Common myeloid progenitor, CD34-positive (primary cell): ENCODE data around the gene POU2AF2.
A peak's percentile ranks its signal among the peaks of the same experiment; 100 is the strongest.

Source experiments
- CTCF ChIA-PET: fragments of 350-600 bp; sonication (Branson Sonifier 250); formaldehyde crosslinking; loops from one replicate; lab custom pipeline; 2021; ENCODE audit warnings: antibody characterized with exemption; lab: Charles Lee
- POLR2A ChIA-PET: fragments of 350-600 bp; sonication (Branson Sonifier 250); formaldehyde crosslinking; loops from one replicate; lab custom pipeline; 2021; ENCODE audit warnings: antibody characterized with exemption; lab: Charles Lee
- DNase-seq, 3 donors: peaks; one replicate each; pipeline versions ENCODE4 v3.0.0 to v3.0.0-alpha.2; 2013
- H3K27ac ChIP-seq, 2 experiments: 1 replicate in 1 of 2; 2 replicates in 1 of 2; pipeline ENCODE4 v1.7.0; 2013; ENCODE audit warnings: inconsistent platforms in 2 of 2, low read length in 2 of 2, mild to moderate bottlenecking in 2 of 2, low read depth in 1 of 2, moderate library complexity in 1 of 2; ENCODE audit not compliant: severe bottlenecking in 2 of 2, insufficient read depth in 1 of 2, poor library complexity in 1 of 2
- H3K27me3 ChIP-seq, 5 experiments: replicated peaks in 2 of 5; 1 replicate in 3 of 5; 2 replicates in 2 of 5; pipeline versions ENCODE4 v1.6.1 to v1.7.0; 2013; ENCODE audit warnings: low read length in 4 of 5, mild to moderate bottlenecking in 2 of 5, moderate library complexity in 2 of 5, inconsistent platforms in 1 of 5; ENCODE audit not compliant: insufficient read depth in 5 of 5, control insufficient read depth in 4 of 5
- H3K36me3 ChIP-seq, 4 experiments: 1 replicate in 2 of 4; 2 replicates in 2 of 4; pipeline versions ENCODE4 v1.6.1 to v1.7.0; 2013; ENCODE audit warnings: low read length in 3 of 4, control low read depth in 1 of 4, mild to moderate bottlenecking in 1 of 4; ENCODE audit not compliant: control insufficient read depth in 4 of 4, insufficient read depth in 4 of 4
- H3K4me1 ChIP-seq, 4 experiments: 1 replicate in 3 of 4; 2 replicates in 1 of 4; pipeline versions ENCODE4 v1.6.1 to v1.7.1; 2013; ENCODE audit warnings: low read length in 3 of 4, mild to moderate bottlenecking in 3 of 4, control low read depth in 1 of 4, inconsistent platforms in 1 of 4, moderate library complexity in 1 of 4; ENCODE audit not compliant: control insufficient read depth in 4 of 4, insufficient read depth in 4 of 4; ENCODE audit errors: control extremely low read depth in 1 of 4
- H3K4me3 ChIP-seq, 7 experiments: 1 replicate in 4 of 7; 2 replicates in 3 of 7; pipeline versions ENCODE4 v1.5.1 to v1.7.0; 2013; ENCODE audit warnings: mild to moderate bottlenecking in 7 of 7, low read length in 6 of 7, moderate library complexity in 6 of 7, inconsistent platforms in 2 of 7, low read depth in 2 of 7, control low read depth in 1 of 7; ENCODE audit not compliant: insufficient read depth in 4 of 7, control insufficient read depth in 1 of 7; ENCODE audit errors: extremely low read depth in 1 of 7
- H3K9me3 ChIP-seq, 5 experiments: 1 replicate in 4 of 5; 2 replicates in 1 of 5; pipeline versions ENCODE4 v1.6.1 to v1.7.1; 2013; ENCODE audit warnings: low read length in 4 of 5, mild to moderate bottlenecking in 2 of 5, inconsistent platforms in 1 of 5, low read depth in 1 of 5, moderate library complexity in 1 of 5; ENCODE audit not compliant: control insufficient read depth in 4 of 5, insufficient read depth in 2 of 5; ENCODE audit errors: control extremely low read depth in 1 of 5
- WGBS: methylation state at CpG from one replicate; pipeline ENCODE4 v1.1.5; 2013; ENCODE audit not compliant: insufficient coverage; 5-methylcytosine and 5-hydroxymethylcytosine counted together

Gene POU2AF2

DNA sequence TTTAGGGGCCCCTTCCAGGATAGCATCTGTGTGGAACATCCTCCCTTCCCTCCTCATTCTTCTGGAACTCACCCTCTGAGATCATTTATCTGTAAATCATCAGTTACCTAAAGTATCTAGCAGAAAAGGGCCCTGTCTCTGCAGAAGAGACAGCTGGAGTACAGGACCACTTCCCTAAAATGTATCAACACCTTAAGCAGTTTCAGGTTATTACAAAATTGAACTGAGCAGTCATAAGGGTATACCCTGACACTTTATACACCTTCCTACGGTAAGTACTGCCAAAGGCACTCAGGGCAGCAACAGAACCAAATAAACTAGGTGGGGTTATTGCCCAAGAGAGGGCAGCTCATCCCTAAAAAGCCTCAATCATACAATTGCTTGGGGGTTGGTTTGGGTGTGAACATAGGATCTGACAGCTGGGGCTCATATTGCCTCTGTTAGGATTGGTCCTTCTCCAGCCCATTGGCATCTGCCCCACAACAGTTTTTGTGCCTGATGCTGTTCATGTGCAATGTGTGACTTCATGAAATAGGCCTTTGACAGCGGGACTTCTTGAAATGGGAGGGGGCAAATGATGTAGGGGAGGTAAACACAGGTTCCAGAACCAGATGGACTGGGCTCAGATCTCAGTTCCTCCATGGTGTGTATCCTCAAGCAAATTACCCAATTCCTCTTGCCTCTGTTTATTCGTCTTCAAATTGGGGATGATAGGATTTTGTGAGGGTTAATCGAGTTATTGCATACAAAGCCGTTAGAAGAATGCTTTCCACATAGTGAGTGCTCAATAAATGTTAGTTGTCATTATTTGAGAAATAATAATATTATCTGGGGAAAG, 55.7 kb downstream of the POU2AF2 start:
- H3K27me3 ChIP-seq: peaks cover 3 to 51% (median 29%) of the 10 kb centered on the region in 5 experiments
- no peak for DNase-seq

DNA sequence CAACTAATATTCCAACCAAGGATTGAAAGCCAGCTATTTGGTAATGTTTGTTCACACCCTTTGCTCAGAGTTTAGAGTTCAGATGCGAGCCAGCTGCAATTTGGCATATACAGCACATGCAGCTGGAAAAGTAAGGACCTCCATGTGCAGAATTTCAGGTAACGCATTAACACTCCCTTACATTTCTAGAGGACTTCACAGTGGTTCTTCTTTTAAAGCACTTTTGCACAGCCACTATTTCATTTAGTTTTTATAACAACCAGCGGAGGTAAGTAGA, 56.3 kb downstream of the POU2AF2 start:
- Histone ChIP-seq H3K4me1 (peaks cover 0 to 15% (median 12%) of the 10 kb centered on the region in 4 experiments), H3K4me3 (no peak overlapping the region), H3K36me3 (no peaks in the 10 kb centered on the region), H3K9me3 (no peaks in the 10 kb centered on the region), H3K27me3 (peaks cover 3 to 51% (median 29%) of the 10 kb centered on the region in 5 experiments), H3K27ac (no peak overlapping the region)
- DNase-seq: no peak
- POLR2A ChIA-PET: no interaction called here
- WGBS: 100% methylated on average over 3 of the region's 3 CpGs
- CTCF ChIA-PET: no interaction called here

More for the DNA sequence above, 55.7 kb downstream of the POU2AF2 start:
- POLR2A ChIA-PET: no interaction called here
- no peaks in the 10 kb centered on the region for H3K9me3 ChIP-seq
- H3K4me3 ChIP-seq: no peak overlapping the region
- H3K4me1 ChIP-seq: peaks cover 0 to 15% (median 12%) of the 10 kb centered on the region in 4 experiments
- CTCF ChIA-PET: interaction anchor here (0.9 kb wide), 1 partner anchor 19 kb away, joined by 3 read pairs; no protein-coding TSS in a partner anchor
- WGBS: 100% methylated on average over 1 of the region's 5 CpGs
- no peaks in the 10 kb centered on the region for H3K36me3 ChIP-seq
- no peak overlapping the region for H3K27ac ChIP-seq

DNA sequence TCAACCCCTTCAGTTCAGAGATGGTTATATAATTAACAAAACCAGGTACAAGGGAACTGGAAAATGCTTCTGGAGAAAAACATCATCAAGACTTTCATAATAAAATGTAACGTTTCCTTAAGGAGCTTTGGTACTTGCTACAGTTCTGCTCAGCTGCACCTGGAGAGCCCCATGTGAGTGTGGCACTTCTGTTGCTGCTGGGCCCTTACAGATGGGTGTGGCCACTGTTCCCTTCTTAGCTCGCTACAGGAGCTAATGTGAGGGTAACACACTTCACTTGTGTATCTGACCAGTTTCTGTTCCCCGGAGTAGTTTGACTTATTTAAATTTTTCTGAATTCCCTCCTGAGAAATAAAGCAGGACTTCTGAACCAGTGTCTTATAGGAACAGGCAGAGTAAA, 56.8 kb downstream of the POU2AF2 start:
- WGBS: 86% methylated on average over 2 of the region's 3 CpGs
- ChIA-PET CTCF (no interaction called here), POLR2A (no interaction called here)
- Histone ChIP-seq H3K27ac (no peak overlapping the region), H3K4me3 (no peak overlapping the region), H3K4me1 (peaks cover 0 to 15% (median 12%) of the 10 kb centered on the region in 4 experiments), H3K36me3 (no peaks in the 10 kb centered on the region), H3K27me3 (peaks cover 3 to 52% (median 25%) of the 10 kb centered on the region in 5 experiments), H3K9me3 (no peaks in the 10 kb centered on the region)
- no peak for DNase-seq

DNA sequence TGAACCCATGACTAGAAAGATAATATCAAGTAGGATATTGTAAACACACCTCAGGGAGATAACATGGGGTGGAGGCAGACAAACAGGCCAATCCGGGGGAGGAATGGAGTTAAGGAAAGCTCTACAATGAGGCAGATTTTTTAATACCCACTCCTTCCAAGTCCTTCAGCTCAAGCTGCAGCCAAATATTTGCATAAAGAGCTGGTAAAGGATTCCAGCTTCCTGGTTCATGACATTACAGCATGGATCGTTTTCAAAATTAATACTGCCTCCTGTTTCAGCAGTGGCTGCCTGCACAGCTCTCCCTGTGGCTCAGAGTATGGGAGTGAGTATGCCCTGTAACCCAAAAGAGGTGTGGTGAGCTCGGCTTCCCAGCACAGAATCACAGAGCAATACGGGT, 57.9 kb downstream of the POU2AF2 start:
- peaks cover 0 to 13% (median 12%) of the 10 kb centered on the region in 4 experiments for H3K4me1 ChIP-seq
- DNase-seq: no peak
- no peak overlapping the region for H3K4me3 ChIP-seq
- H3K27ac ChIP-seq: no peak overlapping the region
- peaks cover 3 to 48% (median 19%) of the 10 kb centered on the region in 5 experiments for H3K27me3 ChIP-seq
- 74% methylated on average over 2 of the region's 4 CpGs for WGBS
- no peaks in the 10 kb centered on the region for H3K9me3 ChIP-seq
- ChIA-PET POLR2A (no interaction called here), CTCF (interaction anchor here (0.6 to 1.4 kb wide), 2 partner anchors 120 to 125 kb away, joined by 3 to 4 read pairs; no protein-coding TSS in a partner anchor)
- no peaks in the 10 kb centered on the region for H3K36me3 ChIP-seq

DNA sequence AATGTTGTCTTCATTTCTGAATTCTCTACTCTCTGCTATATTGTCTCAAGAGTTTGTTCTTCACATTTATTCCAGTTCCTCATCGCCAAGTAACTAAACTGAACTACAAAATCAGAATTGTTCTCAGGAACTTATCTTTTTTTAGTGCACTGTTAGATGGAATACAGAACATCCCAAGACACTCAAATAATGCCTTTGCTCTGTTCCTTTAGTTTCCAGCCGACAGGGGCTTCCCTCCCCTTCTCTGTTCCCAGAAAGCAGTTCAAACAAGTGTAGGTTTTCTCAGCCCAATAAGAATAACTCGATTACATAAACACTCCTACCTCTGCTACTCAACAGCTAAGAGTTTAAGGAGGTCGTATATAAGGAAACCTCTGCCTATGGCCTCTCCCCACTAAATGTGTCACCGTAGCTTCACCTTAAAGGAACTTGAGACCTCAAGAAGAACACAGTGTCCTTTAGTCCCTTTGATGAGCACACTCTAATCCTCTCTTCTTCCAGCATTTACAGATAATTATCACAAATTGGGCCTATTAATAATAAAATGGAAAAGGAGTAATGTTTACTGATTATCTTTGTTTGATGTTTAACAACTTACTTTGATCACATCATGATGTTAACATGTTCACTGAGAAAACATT, 59.8 kb downstream of the POU2AF2 start:
- Histone ChIP-seq H3K9me3 (no peaks in the 10 kb centered on the region), H3K36me3 (no peaks in the 10 kb centered on the region), H3K27me3 (peaks cover 2 to 32% (median 14%) of the 10 kb centered on the region in 5 experiments), H3K27ac (no peak overlapping the region), H3K4me1 (no peaks in the 10 kb centered on the region), H3K4me3 (no peak overlapping the region)
- ChIA-PET CTCF (interaction anchor here (1.2 kb wide), 1 partner anchor 27 kb away, joined by 5 read pairs; no protein-coding TSS in a partner anchor), POLR2A (no interaction called here)
- DNase-seq: no peak
- WGBS: 98% methylated on average over 4 of the region's 5 CpGs

DNA sequence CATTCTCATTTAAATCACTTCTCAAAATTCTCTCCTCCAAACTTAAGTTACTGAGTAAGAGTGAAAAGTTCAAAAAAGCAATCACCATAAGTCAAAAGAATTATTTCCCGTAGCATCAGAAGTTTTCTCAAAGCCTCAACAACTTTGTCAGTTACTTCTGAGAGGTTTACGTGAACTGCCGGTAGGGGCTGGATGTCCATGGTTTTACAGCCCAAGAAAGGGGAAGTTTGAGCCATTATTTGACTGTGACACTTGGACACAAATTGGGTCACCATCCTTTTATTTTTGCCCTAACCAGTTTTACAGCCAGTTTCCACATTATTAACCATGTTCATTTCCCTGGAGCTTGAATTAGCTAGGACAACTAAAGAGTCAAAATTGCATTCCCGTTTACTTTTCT, 60.4 kb downstream of the POU2AF2 start:
- peaks cover 2 to 26% (median 14%) of the 10 kb centered on the region in 5 experiments for H3K27me3 ChIP-seq
- WGBS: 65% methylated on average over 2 of the region's 4 CpGs
- H3K4me3 ChIP-seq: no peak overlapping the region
- H3K4me1 ChIP-seq: no peaks in the 10 kb centered on the region
- ChIA-PET POLR2A (no interaction called here), CTCF (interaction anchor here (1.2 kb wide), 1 partner anchor 27 kb away, joined by 5 read pairs; no protein-coding TSS in a partner anchor)
- H3K36me3 ChIP-seq: no peaks in the 10 kb centered on the region
- DNase-seq: peak; percentile 14 to 64 (median 58)
- no peaks in the 10 kb centered on the region for H3K9me3 ChIP-seq
- no peak overlapping the region for H3K27ac ChIP-seq

DNA sequence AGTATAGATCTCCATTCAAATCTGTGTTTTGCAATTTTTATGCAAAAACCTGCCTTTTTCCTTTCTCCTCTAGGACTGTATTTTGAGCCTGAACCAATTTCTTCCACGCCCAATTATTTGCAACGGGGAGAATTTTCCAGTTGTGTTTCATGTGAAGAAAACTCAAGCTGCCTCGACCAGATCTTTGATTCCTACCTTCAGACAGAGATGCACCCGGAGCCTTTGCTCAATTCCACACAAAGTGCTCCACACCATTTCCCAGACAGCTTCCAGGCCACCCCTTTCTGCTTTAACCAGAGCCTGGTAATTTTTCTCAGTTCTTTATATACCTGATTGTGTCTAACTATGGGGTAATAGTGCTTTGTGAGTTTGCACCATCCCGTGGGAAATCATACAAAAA, 60.8 kb downstream of the POU2AF2 start:
- no peaks in the 10 kb centered on the region for H3K36me3 ChIP-seq
- 100% methylated on average over 4 of the region's 5 CpGs for WGBS
- H3K27me3 ChIP-seq: peaks cover 0 to 22% (median 12%) of the 10 kb centered on the region in 5 experiments
- no peaks in the 10 kb centered on the region for H3K9me3 ChIP-seq
- POLR2A ChIA-PET: no interaction called here
- no peak overlapping the region for H3K4me3 ChIP-seq
- no peaks in the 10 kb centered on the region for H3K4me1 ChIP-seq
- DNase-seq: no peak
- CTCF ChIA-PET: interaction anchor here (1.2 kb wide), 1 partner anchor 26 kb away, joined by 5 read pairs; no protein-coding TSS in a partner anchor
- no peak overlapping the region for H3K27ac ChIP-seq
